ENCODE measurements around the gene SMIM5. TPM values are rescaled to one million over a fixed set of nuclear protein-coding genes. Genes with fewer than 3 reads are reported as not detected.

Gene SMIM5
- polyA plus RNA-seq, 1 donor from 2014 or later, result 0.59 TPM

GRCh38 chr17:75634376-75634740 lies 1.1 kb downstream of the SMIM5 start:
- H3K4me3 ChIP-seq (ENCODE audit: low read length), result peak overlapping the region; percentile 45
- H3K27me3 ChIP-seq (ENCODE audit: insufficient read depth, low read depth, low read length), result no peaks in the 10 kb centered on the region
- no peak for TF ChIP-seq POLR2AphosphoS5 (IDR thresholded peaks at IDR 0.05)
- no peak for TF ChIP-seq RAD21 (conservative IDR thresholded peaks at IDR 0.05)
- no peak for TF ChIP-seq SMC3 (conservative IDR thresholded peaks at IDR 0.05; ENCODE audit: poor library complexity)
- no peak for TF ChIP-seq EZH2 (IDR thresholded peaks at IDR 0.05; ENCODE audit: borderline replicate concordance, insufficient read depth, low read length, poor library complexity, severe bottlenecking)
- TF ChIP-seq EP300 (conservative IDR thresholded peaks at IDR 0.05; ENCODE audit: poor library complexity, severe bottlenecking), result no peak
- TF ChIP-seq CTCF (IDR thresholded peaks at IDR 0.05; ENCODE audit: poor library complexity, severe bottlenecking), result no peak
- TF ChIP-seq MXI1 (conservative IDR thresholded peaks at IDR 0.05; ENCODE audit: poor library complexity, severe bottlenecking), result no peak
- no peak for TF ChIP-seq TAF1 (IDR thresholded peaks at IDR 0.05; ENCODE audit: low read depth)
- TF ChIP-seq, protein P1, sequence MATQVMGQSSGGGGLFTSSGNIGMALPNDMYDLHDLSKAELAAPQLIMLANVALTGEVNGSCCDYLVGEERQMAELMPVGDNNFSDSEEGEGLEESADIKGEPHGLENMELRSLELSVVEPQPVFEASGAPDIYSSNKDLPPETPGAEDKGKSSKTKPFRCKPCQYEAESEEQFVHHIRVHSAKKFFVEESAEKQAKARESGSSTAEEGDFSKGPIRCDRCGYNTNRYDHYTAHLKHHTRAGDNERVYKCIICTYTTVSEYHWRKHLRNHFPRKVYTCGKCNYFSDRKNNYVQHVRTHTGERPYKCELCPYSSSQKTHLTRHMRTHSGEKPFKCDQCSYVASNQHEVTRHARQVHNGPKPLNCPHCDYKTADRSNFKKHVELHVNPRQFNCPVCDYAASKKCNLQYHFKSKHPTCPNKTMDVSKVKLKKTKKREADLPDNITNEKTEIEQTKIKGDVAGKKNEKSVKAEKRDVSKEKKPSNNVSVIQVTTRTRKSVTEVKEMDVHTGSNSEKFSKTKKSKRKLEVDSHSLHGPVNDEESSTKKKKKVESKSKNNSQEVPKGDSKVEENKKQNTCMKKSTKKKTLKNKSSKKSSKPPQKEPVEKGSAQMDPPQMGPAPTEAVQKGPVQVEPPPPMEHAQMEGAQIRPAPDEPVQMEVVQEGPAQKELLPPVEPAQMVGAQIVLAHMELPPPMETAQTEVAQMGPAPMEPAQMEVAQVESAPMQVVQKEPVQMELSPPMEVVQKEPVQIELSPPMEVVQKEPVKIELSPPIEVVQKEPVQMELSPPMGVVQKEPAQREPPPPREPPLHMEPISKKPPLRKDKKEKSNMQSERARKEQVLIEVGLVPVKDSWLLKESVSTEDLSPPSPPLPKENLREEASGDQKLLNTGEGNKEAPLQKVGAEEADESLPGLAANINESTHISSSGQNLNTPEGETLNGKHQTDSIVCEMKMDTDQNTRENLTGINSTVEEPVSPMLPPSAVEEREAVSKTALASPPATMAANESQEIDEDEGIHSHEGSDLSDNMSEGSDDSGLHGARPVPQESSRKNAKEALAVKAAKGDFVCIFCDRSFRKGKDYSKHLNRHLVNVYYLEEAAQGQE (IDR thresholded peaks at IDR 0.05; ENCODE audit: borderline replicate concordance), result no peak
- no peaks in the 10 kb centered on the region for H3F3A ChIP-seq (ENCODE audit: insufficient read depth, low read length, poor library complexity, severe bottlenecking)
- no peaks in the 10 kb centered on the region for H3K36me3 ChIP-seq (ENCODE audit: insufficient read depth, low read length)
- H4K20me1 ChIP-seq (ENCODE audit: insufficient read depth), result no peaks in the 10 kb centered on the region
- H3K9me3 ChIP-seq (ENCODE audit: low read length), result no peaks in the 10 kb centered on the region
- peak overlapping the region; percentile 21 for H3K9ac ChIP-seq (ENCODE audit: low read length)
- H3K9me2 ChIP-seq (ENCODE audit: insufficient read depth, low read length), result no peaks in the 10 kb centered on the region
- H3K4me2 ChIP-seq (ENCODE audit: low read length), result no peak overlapping the region
- H3K79me2 ChIP-seq (replicated peaks; ENCODE audit: insufficient read depth, low read length), result no peaks in the 10 kb centered on the region
- H2AFZ ChIP-seq (ENCODE audit: low read depth, low read length), result no peak overlapping the region
- H3K27ac ChIP-seq (ENCODE audit: low read length), result no peak overlapping the region

DNA sequence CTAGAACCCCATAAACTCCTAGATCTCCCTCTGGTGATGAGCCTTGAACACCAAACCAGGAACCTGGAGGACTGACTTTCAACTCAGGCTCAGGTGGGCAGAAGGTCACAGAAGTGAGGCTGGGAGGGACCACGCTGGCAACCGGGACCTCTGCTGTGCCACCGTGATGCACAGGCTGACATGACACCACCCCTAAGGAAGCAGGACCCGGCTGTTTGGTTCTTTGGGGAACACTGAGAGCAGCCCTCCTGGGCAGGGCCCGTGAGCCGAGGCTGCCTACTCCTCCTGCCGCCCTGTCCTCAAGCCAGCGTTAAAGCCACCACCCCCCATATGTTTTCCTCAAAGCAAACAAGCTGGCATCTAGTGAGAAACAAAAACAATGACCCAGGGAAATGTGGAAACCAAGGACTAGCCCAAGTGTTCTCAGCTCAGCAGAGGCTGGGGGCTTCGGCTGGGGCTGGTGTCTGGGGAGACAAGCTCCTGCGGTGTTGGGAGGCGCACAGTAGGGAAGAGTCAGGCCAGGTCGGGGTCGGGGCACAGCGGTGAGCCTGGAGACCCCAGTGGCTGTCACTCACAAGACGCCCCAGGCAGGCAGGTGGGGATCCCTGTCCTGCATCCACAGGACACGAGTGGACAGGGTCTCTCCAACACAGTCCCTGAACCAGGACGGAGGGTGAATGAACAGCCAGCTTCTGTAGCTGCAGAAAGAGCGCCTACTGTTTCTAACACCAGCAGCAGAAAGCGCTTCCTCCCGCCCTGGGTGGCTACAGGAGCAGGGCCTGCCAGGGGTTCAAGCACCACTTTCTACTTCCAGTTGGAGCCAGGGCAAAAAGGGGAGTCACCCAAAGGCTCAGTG lies 1.7 kb downstream of the SMIM5 start:
- no peaks in the 10 kb centered on the region for H3F3A ChIP-seq (ENCODE audit: insufficient read depth, low read length, poor library complexity, severe bottlenecking)
- H3K79me2 ChIP-seq (replicated peaks; ENCODE audit: insufficient read depth, low read length), result no peaks in the 10 kb centered on the region
- no peak overlapping the region for H2AFZ ChIP-seq (ENCODE audit: low read depth, low read length)
- H3K9ac ChIP-seq (ENCODE audit: low read length), result no peak overlapping the region
- no peaks in the 10 kb centered on the region for H4K20me1 ChIP-seq (ENCODE audit: insufficient read depth)
- H3K36me3 ChIP-seq (ENCODE audit: insufficient read depth, low read length), result no peaks in the 10 kb centered on the region
- H3K9me2 ChIP-seq (ENCODE audit: insufficient read depth, low read length), result no peaks in the 10 kb centered on the region
- H3K9me3 ChIP-seq (ENCODE audit: low read length), result no peaks in the 10 kb centered on the region
- no peak overlapping the region for H3K27ac ChIP-seq (ENCODE audit: low read length)
- no peak overlapping the region for H3K4me2 ChIP-seq (ENCODE audit: low read length)
- H3K27me3 ChIP-seq (ENCODE audit: insufficient read depth, low read depth, low read length), result no peaks in the 10 kb centered on the region
- H3K4me3 ChIP-seq (ENCODE audit: low read length), result no peak overlapping the region
- TF ChIP-seq POLR2AphosphoS5 (IDR thresholded peaks at IDR 0.05) (no peak), SMC3 (conservative IDR thresholded peaks at IDR 0.05; ENCODE audit: poor library complexity) (no peak), MXI1 (conservative IDR thresholded peaks at IDR 0.05; ENCODE audit: poor library complexity, severe bottlenecking) (no peak), EP300 (conservative IDR thresholded peaks at IDR 0.05; ENCODE audit: poor library complexity, severe bottlenecking) (no peak), TAF1 (IDR thresholded peaks at IDR 0.05; ENCODE audit: low read depth) (no peak)
- TF ChIP-seq, protein P1 (IDR thresholded peaks at IDR 0.05; ENCODE audit: borderline replicate concordance), result no peak
